ENCODE data around the gene CNOT4. TPM values are rescaled to one million over a fixed set of nuclear protein-coding genes. Genes with fewer than 3 reads are reported as not detected.

The CNOT4 gene
- total and polyA plus RNA-seq, 2 of the 8 experiments (the other 6 are each of a cell fraction or from before 2014, with no cell fraction given), result 10.9 to 25.8 TPM

GRCh38 chr7:135337977-135338550 lies 171.8 kb downstream of the CNOT4 start:
- CTCF ChIA-PET (ENCODE audit: partially characterized antibody), result interaction anchor here (0.9 to 5.7 kb wide), 6 partner anchors 11 to 77 kb away, joined by 3 to 171 read pairs (median 4); no protein-coding TSS in a partner anchor
- TF ChIP-seq POLR2A (IDR thresholded peaks at IDR 0.05; ENCODE audit: control extremely low read depth in 1 of 2, low read depth in 2 of 2, low read length in 2 of 2) (no peak), NANOG (IDR thresholded peaks at IDR 0.05; ENCODE audit: insufficient read depth, low read depth, low read length, poor library complexity, severe bottlenecking) (no peak), EZH2 (IDR thresholded peaks at IDR 0.05; ENCODE audit: low read depth, low read length, severe bottlenecking) (no peak), POLR2AphosphoS5 (IDR thresholded peaks at IDR 0.05; ENCODE audit: low read depth, low read length) (no peak), PHF8 (conservative IDR thresholded peaks at IDR 0.05; ENCODE audit: low read depth, low read length) (no peak), NRF1 (IDR thresholded peaks at IDR 0.05; ENCODE audit: low read depth, low read length) (no peak), FOSL1 (IDR thresholded peaks at IDR 0.05; ENCODE audit: insufficient read depth, low read depth, low read length) (no peak), SP4 (IDR thresholded peaks at IDR 0.05; ENCODE audit: low read length) (no peak), GTF2F1 (IDR thresholded peaks at IDR 0.05; ENCODE audit: borderline replicate concordance, low read depth, low read length) (no peak), SUZ12 (IDR thresholded peaks at IDR 0.05; ENCODE audit: low read length) (no peak), BCL11A (IDR thresholded peaks at IDR 0.05; ENCODE audit: low read depth in 2 of 2, low read length in 2 of 2) (no peak), EP300 (IDR thresholded peaks at IDR 0.05; ENCODE audit: borderline replicate concordance in 1 of 2, low read depth in 2 of 2, low read length in 2 of 2) (no peak), GABPA (IDR thresholded peaks at IDR 0.05; ENCODE audit: borderline replicate concordance, insufficient read depth, low read length) (no peak), SP2 (IDR thresholded peaks at IDR 0.05; ENCODE audit: low read length) (no peak)

More at GRCh38 chr7:135337977-135338550, 171.8 kb downstream of the CNOT4 start:
- no peak overlapping the region for H2AK5ac ChIP-seq (ENCODE audit: low read depth, low read length)
- no peak overlapping the region for H2BK120ac ChIP-seq (replicated peaks; ENCODE audit: low read depth, low read length)
- H3K79me1 ChIP-seq (ENCODE audit: low read depth, low read length), result no peaks in the 10 kb centered on the region
- no peak overlapping the region for H3K27ac ChIP-seq (ENCODE audit: low read depth, low read length)
- no peaks in the 10 kb centered on the region for H3K36me3 ChIP-seq (ENCODE audit: control insufficient read depth in 2 of 4, insufficient read depth in 4 of 4, low read length in 3 of 4)
- no peaks in the 10 kb centered on the region for H3K27me3 ChIP-seq (replicated peaks in 1 of 4; ENCODE audit: control insufficient read depth in 3 of 4, extremely low read depth in 1 of 4, insufficient read depth in 3 of 4, low read length in 3 of 4)
- no peaks in the 10 kb centered on the region for H4K20me1 ChIP-seq (replicated peaks in 1 of 2; ENCODE audit: control insufficient read depth in 1 of 2, insufficient read depth in 2 of 2, low read length in 2 of 2)
- no peak overlapping the region for H2BK12ac ChIP-seq (ENCODE audit: low read depth, low read length)
- POLR2A ChIA-PET (ENCODE audit: partially characterized antibody), result no interaction called here
- no peak overlapping the region for H4K8ac ChIP-seq (ENCODE audit: extremely low read depth, insufficient read depth, low read length)
- DNase-seq (ENCODE audit: low read depth in 1 of 2, low spot score in 2 of 2) (no peak), FAIRE-seq (no peak)
- no peak overlapping the region for H3K18ac ChIP-seq (ENCODE audit: extremely low read depth, low read length)
- H3K56ac ChIP-seq (replicated peaks; ENCODE audit: insufficient read length, low read depth, low read length), result no peak overlapping the region
- H3K9me3 ChIP-seq (ENCODE audit: insufficient read depth in 2 of 2, low read depth in 1 of 2, low read length in 1 of 2), result no peaks in the 10 kb centered on the region
- no peak overlapping the region for H2AFZ ChIP-seq (ENCODE audit: low read length)
- no peak overlapping the region for H4K5ac ChIP-seq (ENCODE audit: insufficient read length, low read depth, low read length)
- H3K23me2 ChIP-seq (ENCODE audit: low read depth, low read length), result no peaks in the 10 kb centered on the region
- H3K4me2 ChIP-seq (ENCODE audit: insufficient read depth in 1 of 2, low read depth in 2 of 2, low read length in 2 of 2), result no peak overlapping the region
- no peak overlapping the region for H3K23ac ChIP-seq (ENCODE audit: insufficient read length)
- H3K4me3 ChIP-seq (ENCODE audit: extremely low read depth in 1 of 4, insufficient read depth in 2 of 4, low read depth in 3 of 4, low read length in 4 of 4), result no peak overlapping the region
- no peaks in the 10 kb centered on the region for H3K79me2 ChIP-seq (ENCODE audit: control insufficient read depth in 1 of 2, insufficient read depth in 2 of 2, low read length in 2 of 2)
- H2BK20ac ChIP-seq (ENCODE audit: low read length), result no peak overlapping the region
- no peak overlapping the region for H2BK5ac ChIP-seq (ENCODE audit: low read depth, low read length)
- no peak overlapping the region for H4K91ac ChIP-seq (replicated peaks; ENCODE audit: insufficient read length, low read length)
- H3K9ac ChIP-seq (replicated peaks in 1 of 4; ENCODE audit: extremely low read depth in 1 of 4, low read depth in 3 of 4, low read length in 3 of 4), result no peak overlapping the region
- 93% methylated on average over 5 of the region's 5 CpGs; no CpG with 5 or more reads in 1 of the 2 experiments for WGBS, 2 experiments (ENCODE audit: extremely low coverage in 1 of 2, insufficient coverage in 1 of 2, insufficient read length in 1 of 2, insufficient replicate concordance in 2 of 2, low coverage in 1 of 2, low lambda C conversion rate in 2 of 2, missing lambda C conversion rate in 1 of 2)
- peaks cover 0 to 4% (median 2%) of the 10 kb centered on the region in 4 experiments; a peak in 5 of 7 replicates for H3K4me1 ChIP-seq (replicated peaks in 1 of 4; ENCODE audit: control insufficient read depth in 3 of 4, insufficient read depth in 4 of 4, low read length in 3 of 4)
- H3K14ac ChIP-seq (ENCODE audit: insufficient read length), result no peak overlapping the region
- H2BK15ac ChIP-seq (ENCODE audit: low read length), result no peak overlapping the region
- H3K4ac ChIP-seq (replicated peaks; ENCODE audit: insufficient read length, low read depth, low read length), result no peak overlapping the region
